HG03432 (cell line): ENCODE data around the gene SH3RF3.
"Not testable (repeated sequence)": the region's sequence is repeated elsewhere in the genome, so short reads cannot be mapped to it uniquely, and the experiment has no call there.

Experiments
- ATAC-seq: cut with Tn5 transposase; IDR thresholded peaks from one replicate; pipeline ENCODE4 v1.9.1; 2021; ENCODE audit warnings: mild to moderate bottlenecking, moderate library complexity; ENCODE audit not compliant: unreplicated experiment

The SH3RF3 gene

GRCh38 chr2:109155553-109156451, 26.8 kb downstream of the SH3RF3 start:
- ATAC-seq = no peak

DNA sequence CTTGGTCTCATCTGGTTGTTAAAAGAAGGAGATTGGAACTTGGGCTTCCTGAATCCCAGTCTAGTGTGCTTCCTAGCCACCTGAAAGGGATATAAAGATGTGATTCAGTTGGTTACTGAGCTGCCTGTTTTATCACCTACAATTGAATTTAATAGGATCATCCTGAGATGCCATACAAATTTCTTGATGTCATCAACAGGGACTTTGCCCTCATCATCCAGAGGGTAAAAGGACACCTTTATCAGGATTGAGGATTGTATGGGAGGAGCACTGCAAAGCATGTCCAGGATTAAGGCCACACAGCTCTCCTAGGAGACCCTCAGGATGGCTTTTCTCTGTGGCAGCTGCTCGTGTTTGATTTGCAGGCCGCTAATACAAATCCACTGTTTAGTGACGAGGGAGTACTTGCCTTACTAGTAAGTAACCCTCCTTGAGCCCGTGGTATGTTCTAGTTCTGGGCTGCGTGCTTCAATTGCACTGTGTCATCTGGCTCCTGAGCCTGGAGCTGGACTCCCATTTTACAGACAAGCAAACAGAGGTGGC, 28.6 kb downstream of the SH3RF3 start:
- ATAC-seq = no peak

- ATAC-seq = no peak
Observed at GRCh38 chr2:109158237-109158636, 29.2 kb downstream of the SH3RF3 start.

GRCh38 chr2:109159096-109159495, 30.1 kb downstream of the SH3RF3 start:
- ATAC-seq = no peak

GRCh38 chr2:109160714-109161440, 31.9 kb downstream of the SH3RF3 start:
- no peak for ATAC-seq

- not testable (repeated sequence) for ATAC-seq
Observed at GRCh38 chr2:109162367-109162766, 33.4 kb downstream of the SH3RF3 start.

- no peak for ATAC-seq
Observed at GRCh38 chr2:109162999-109163398, 34.0 kb downstream of the SH3RF3 start.

DNA sequence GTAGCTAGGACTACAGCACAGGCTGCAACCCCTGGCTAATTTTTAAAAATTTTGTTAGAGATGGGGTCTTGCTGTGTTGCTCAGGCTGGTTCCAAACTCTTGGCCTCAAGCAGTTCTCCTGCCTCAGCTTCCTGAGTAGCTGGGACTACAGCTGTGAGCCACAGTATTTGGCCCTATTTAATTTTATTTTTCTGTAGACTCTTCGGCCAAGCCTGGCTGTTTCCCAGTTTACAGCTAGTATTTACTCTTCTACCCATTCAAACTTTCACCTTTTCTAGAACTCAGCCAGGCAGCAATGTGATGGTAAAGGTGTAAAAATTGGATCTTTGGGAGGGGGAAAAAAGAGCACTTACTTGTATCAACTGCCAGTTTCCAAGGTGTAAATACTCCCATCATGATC, 35.3 kb downstream of the SH3RF3 start:
- ATAC-seq = no peak

- no peak for ATAC-seq
Observed at GRCh38 chr2:109164739-109165221, 35.8 kb downstream of the SH3RF3 start.

GRCh38 chr2:109166811-109167210, 37.8 kb downstream of the SH3RF3 start:
- no peak for ATAC-seq

- ATAC-seq = no peak
Observed at GRCh38 chr2:109168086-109168485, 39.1 kb downstream of the SH3RF3 start.

- ATAC-seq = no peak
Observed at GRCh38 chr2:109168716-109169115, 39.7 kb downstream of the SH3RF3 start.

GRCh38 chr2:109170645-109171044, 41.6 kb downstream of the SH3RF3 start:
- no peak for ATAC-seq

- no peak for ATAC-seq
Observed at GRCh38 chr2:109171444-109172334, 42.7 kb downstream of the SH3RF3 start.

DNA sequence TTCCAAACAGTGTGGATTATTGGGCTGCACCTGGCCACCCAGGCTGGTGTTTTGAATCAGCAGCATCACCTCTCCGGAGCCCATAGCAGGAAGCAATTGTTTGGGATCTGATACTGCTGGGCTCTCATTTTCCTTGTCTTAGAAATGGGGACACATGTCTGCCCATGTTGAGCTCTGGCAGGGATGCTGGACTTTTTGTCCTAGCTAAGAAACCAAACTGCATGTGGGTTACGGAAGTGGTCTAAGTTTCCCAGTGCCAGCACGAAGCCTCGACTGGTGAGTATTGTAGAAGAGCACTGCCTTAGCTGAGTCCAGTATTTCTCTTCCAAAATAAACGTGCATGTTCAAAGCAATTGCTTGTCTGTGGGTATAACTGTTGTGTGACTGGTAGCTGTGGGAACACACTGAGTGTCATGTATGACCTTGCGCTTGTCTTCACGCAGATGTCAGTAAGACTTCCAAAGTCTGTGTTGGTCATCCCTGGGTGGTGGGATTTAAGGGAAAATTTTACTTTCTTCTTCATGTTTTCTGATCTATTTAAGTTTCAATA, 43.6 kb downstream of the SH3RF3 start:
- ATAC-seq = no peak

DNA sequence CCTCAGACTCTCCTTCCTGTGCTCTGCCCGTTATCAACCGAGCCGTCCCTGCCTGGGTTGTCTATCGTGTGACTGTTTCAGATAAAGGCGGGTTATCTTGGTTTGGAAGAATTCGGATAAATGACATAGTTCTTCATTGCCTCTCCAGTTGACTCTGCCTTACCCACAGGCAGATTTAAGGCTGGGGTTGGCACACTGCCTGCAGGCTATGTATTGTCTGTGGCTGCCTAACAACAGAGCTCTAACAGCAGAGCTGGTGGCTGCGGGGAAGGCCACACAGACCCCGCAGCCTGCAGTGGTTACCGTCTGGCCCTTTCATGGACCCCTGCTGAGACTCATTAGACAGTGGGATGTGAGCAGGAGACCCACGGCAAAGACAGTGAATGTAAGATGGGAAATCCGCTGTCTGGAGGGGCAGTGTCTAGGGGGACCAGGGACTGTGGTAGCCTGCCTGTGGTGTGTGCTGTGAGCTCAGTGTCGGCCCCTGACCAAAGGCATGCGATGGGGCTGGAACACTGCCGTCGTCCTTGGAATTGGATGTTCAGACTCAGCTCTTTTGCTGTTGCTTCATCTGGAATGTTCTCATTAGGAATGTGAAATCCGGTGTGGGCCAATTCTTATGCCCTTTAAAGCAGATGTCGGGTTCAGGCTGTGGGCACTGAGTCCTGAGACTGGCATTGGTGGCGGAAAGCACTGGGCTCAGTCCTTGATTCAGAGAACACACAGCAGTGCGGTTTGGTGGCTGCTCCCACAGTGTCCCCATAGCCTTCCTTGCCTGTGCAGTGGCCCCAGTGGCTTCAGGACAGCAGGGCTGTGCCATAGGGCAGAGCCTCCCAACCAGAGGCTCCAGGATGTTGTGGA, 44.5 kb downstream of the SH3RF3 start:
- no peak for ATAC-seq

GRCh38 chr2:109174214-109174613, 45.2 kb downstream of the SH3RF3 start:
- ATAC-seq = no peak

GRCh38 chr2:109174626-109175349, 45.8 kb downstream of the SH3RF3 start:
- no peak for ATAC-seq

GRCh38 chr2:109175350-109175678, 46.3 kb downstream of the SH3RF3 start:
- no peak for ATAC-seq
